Heart left ventricle (tissue), 13 donors: Measurements from ENCODE around the gene AFAP1L2.

Source experiments
- POLR2A ChIP-seq, 2 donors: fragments of 450-650 bp; IDR thresholded peaks; one replicate each; pipeline ENCODE4 v1.6.1; 2017; ENCODE audit warnings: antibody characterized with exemption in 2 of 2, mild to moderate bottlenecking in 2 of 2, moderate library complexity in 2 of 2
- TF ChIP-seq, protein P1 (sequence below), 12 donors: fragments of 200-600 bp; sonication (generic) in 4 of 12; IDR thresholded peaks; one replicate each; pipeline versions ENCODE4 v1.5.0 to v1.8.0; 2018 to 2022; ENCODE audit warnings: antibody characterized with exemption in 12 of 12, mild to moderate bottlenecking in 5 of 12
- donor health status: ischemic (EF 13 %, LVEDD 7.1; RV severe dilation, severe dysfunction).
- donor health status: DM: no; HTN: yes; CAD: no.
- donor health status: DM: no; HTN: no; CAD: no.
- donor health status: ischemic (EF 25% LVEDD 6.9; RV normal size, moderate dysfunction).
- donor health status: ischemic (EF 25% LVEDD 5.7; RV mildly dilated, moderate dysfunction).
- donor health status: ischemic (EF 35%, LVEDD 5.7; RV mildly dilated, moderate dysfunction).
- donor health status: nonischemic (EF 11% LVEDD 7.7; RV severe dilation, severe dysfunction).
- donor health status: DM: yes; HTN: yes; CAD: no.
- donor health status: PGD.
- donor health status: ischemic (EF 29% LVEDD 5.4; RV normal size, mild dysfunction).
- donor health status: nonischemic (EF 23%, LVEDD 6.1; RV moderate dilation, normal function).

DNA sequence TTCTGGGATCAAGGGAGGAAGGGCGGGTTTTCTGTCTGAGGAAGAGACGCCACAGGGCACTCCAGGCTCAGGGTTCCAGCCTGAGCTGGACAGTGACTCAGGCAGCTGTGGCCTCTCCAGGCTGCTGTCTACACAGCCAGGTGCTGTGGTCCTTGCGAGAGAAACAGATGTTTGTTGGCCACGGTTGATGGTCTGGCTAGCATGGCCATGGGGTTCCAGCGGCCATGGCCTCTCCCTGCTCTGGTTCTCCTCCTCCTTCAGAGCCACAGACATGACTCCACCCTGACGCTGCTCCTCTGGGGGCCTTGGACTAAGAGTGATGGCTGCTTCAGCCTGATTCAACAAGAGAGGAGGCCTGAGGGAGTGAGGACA is 75.9 kb downstream of the AFAP1L2 start:
- TF ChIP-seq POLR2A (IDR thresholded peaks at IDR 0.05): no peak
- TF ChIP-seq, protein P1, sequence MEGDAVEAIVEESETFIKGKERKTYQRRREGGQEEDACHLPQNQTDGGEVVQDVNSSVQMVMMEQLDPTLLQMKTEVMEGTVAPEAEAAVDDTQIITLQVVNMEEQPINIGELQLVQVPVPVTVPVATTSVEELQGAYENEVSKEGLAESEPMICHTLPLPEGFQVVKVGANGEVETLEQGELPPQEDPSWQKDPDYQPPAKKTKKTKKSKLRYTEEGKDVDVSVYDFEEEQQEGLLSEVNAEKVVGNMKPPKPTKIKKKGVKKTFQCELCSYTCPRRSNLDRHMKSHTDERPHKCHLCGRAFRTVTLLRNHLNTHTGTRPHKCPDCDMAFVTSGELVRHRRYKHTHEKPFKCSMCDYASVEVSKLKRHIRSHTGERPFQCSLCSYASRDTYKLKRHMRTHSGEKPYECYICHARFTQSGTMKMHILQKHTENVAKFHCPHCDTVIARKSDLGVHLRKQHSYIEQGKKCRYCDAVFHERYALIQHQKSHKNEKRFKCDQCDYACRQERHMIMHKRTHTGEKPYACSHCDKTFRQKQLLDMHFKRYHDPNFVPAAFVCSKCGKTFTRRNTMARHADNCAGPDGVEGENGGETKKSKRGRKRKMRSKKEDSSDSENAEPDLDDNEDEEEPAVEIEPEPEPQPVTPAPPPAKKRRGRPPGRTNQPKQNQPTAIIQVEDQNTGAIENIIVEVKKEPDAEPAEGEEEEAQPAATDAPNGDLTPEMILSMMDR (IDR thresholded peaks at IDR 0.05): no peak
